Colonic mucosa (tissue), 4 donors: ENCODE data around the gene ZCCHC24. TPM values are rescaled to one million over a fixed set of nuclear protein-coding genes. Genes with fewer than 3 reads are reported as not detected.

Experiments used
- DNase-seq: peaks from one replicate; pipeline ENCODE4 v3.0.0-alpha.2; 2020
- H3K27ac ChIP-seq: fragments of 200-600 bp; one replicate; pipeline ENCODE4 v1.8.0; 2021
- H3K27me3 ChIP-seq: fragments of 200-600 bp; one replicate; pipeline ENCODE4 v1.8.0; 2021
- H3K36me3 ChIP-seq: fragments of 200-600 bp; one replicate; pipeline ENCODE4 v1.8.0; 2021
- H3K4me1 ChIP-seq: fragments of 200-600 bp; one replicate; pipeline ENCODE4 v1.8.0; 2021; ENCODE audit warnings: mild to moderate bottlenecking
- H3K4me3 ChIP-seq: fragments of 200-600 bp; one replicate; pipeline ENCODE4 v1.8.0; 2021
- H3K9ac ChIP-seq, 2 donors: one replicate each; pipeline ENCODE4 v1.7.0; 2013; ENCODE audit warnings: control low read depth in 2 of 2, low read depth in 2 of 2, low read length in 2 of 2
- H3K9me3 ChIP-seq: fragments of 200-600 bp; one replicate; pipeline ENCODE4 v1.8.0; 2021
- intact Hi-C: fragments of 100-400 bp; cut with DNase I; formaldehyde crosslinking; loops from one replicate; pipeline ENCODE4 v1.14.1; 2022
- total RNA-seq, 2 donors: library from RNA; stranded (reverse); fragmentation: NEBNext Ultra II Directional in 1 of 2; extraction: Animal tissue kit (Norgen Biotek cat#: 25700) in 1 of 2; gene quantifications; one replicate each; pipeline ENCODE4 v1.2.1, GENCODE V29; 2021
- TF ChIP-seq, protein P1 (sequence below): fragments of 200-600 bp; IDR thresholded peaks from one replicate; pipeline ENCODE4 v1.8.0; 2022; ENCODE audit warnings: antibody characterized with exemption, mild to moderate bottlenecking
- donor health status: healthy.
- donor health status: DM: no; HTN: no; CAD: no.
- donor health status: DM: no; HTN: no; CAD: no.

The ZCCHC24 gene
- total RNA-seq, 2 donors from 2014 or later: 4.6 to 19.1 TPM

GRCh38 chr10:79393221-79393923, 52.1 kb downstream of the ZCCHC24 start:
- Histone ChIP-seq H3K4me3 (no peak overlapping the region), H3K27me3 (no peaks in the 10 kb centered on the region), H3K27ac (no peak overlapping the region), H3K36me3 (no peaks in the 10 kb centered on the region), H3K4me1 (peaks cover 3% of the 10 kb centered on the region), H3K9ac (no peak overlapping the region), H3K9me3 (no peaks in the 10 kb centered on the region)
- DNase-seq: no peak
- TF ChIP-seq, protein P1, sequence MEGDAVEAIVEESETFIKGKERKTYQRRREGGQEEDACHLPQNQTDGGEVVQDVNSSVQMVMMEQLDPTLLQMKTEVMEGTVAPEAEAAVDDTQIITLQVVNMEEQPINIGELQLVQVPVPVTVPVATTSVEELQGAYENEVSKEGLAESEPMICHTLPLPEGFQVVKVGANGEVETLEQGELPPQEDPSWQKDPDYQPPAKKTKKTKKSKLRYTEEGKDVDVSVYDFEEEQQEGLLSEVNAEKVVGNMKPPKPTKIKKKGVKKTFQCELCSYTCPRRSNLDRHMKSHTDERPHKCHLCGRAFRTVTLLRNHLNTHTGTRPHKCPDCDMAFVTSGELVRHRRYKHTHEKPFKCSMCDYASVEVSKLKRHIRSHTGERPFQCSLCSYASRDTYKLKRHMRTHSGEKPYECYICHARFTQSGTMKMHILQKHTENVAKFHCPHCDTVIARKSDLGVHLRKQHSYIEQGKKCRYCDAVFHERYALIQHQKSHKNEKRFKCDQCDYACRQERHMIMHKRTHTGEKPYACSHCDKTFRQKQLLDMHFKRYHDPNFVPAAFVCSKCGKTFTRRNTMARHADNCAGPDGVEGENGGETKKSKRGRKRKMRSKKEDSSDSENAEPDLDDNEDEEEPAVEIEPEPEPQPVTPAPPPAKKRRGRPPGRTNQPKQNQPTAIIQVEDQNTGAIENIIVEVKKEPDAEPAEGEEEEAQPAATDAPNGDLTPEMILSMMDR: no peak
- intact Hi-C loops: no loop called here

GRCh38 chr10:79392506-79393176, 52.8 kb downstream of the ZCCHC24 start:
- Histone ChIP-seq H3K27me3 (no peaks in the 10 kb centered on the region), H3K4me3 (no peak overlapping the region), H3K9me3 (no peaks in the 10 kb centered on the region), H3K36me3 (no peaks in the 10 kb centered on the region), H3K9ac (no peak overlapping the region), H3K4me1 (no peaks in the 10 kb centered on the region), H3K27ac (no peak overlapping the region)
- TF ChIP-seq, protein P1: no peak
- intact Hi-C loops: no loop called here
- DNase-seq: no peak

DNA sequence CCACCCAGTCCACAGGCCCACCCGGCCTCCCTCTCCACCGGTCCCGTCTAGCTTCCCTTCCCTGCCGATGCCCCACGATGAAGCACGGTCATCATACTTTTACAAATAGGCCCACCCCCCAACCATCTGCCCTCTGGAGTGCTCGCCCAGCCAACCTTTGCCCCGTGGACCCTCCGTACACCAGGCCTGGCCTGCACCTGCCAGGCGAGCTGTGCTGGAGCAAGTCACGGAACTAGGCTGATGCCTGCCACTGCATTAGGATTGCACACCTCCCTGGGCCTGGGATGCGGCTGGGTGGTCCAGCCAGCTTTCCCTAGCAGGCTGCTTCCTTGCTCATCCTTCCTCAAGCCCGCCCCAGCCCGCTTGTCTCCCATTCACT, 53.4 kb downstream of the ZCCHC24 start:
- Histone ChIP-seq H3K9ac (no peak overlapping the region), H3K9me3 (no peaks in the 10 kb centered on the region), H3K27ac (no peak overlapping the region), H3K4me3 (no peak overlapping the region), H3K27me3 (no peaks in the 10 kb centered on the region), H3K36me3 (no peaks in the 10 kb centered on the region), H3K4me1 (no peaks in the 10 kb centered on the region)
- DNase-seq: no peak
- intact Hi-C loops: no loop called here
- TF ChIP-seq, protein P1: no peak

DNA sequence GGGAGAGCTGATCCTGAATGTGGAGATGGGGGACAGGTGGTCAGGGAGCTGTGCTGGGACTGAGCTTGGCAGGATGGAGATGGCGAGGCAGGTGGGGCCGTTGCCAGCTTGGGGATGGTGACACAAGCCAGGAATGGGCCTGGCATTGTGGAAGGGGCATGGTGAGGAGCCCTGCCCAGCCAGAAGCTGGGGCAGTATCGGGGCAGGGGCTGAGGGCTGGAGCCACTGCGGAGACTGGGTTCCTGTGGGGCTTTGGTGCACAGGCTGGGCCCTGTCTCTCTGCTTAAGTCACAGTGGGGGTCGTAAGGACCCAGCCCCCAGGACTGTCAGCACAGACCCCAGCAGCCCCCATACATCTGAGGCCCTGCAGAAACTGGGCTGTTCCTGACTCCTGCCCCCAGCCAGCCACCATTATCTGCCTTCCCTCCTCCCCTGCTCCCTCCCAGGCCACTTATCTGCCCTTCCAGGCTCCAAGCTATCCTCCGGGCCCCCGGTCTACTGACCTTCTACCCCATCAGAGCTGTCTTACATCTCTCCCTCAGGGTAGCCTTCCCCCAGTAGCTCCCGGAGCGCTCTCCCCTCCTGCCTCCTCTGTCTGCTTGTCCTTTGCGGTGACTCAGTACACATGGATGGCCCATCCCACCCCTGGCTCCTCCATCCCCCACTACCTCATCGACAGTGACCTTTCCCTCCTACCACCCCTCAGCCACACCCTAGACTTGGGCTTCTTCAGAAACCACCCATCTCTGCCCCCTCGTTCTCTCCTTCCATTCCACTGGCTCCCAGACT, 54.0 kb downstream of the ZCCHC24 start:
- TF ChIP-seq, protein P1: no peak

GRCh38 chr10:79390551-79391229, 54.7 kb downstream of the ZCCHC24 start:
- Histone ChIP-seq H3K4me3 (no peak overlapping the region), H3K9me3 (no peaks in the 10 kb centered on the region), H3K4me1 (no peaks in the 10 kb centered on the region), H3K36me3 (no peaks in the 10 kb centered on the region), H3K9ac (no peak overlapping the region), H3K27ac (no peak overlapping the region), H3K27me3 (no peaks in the 10 kb centered on the region)
- intact Hi-C loops: no loop called here
- TF ChIP-seq, protein P1: no peak
- DNase-seq: peak; percentile 21

More for the DNA sequence above, 54.0 kb downstream of the ZCCHC24 start:
- intact Hi-C loops: no loop called here
- DNase-seq: peak; percentile 16
- Histone ChIP-seq H3K9ac (no peak overlapping the region), H3K4me1 (no peaks in the 10 kb centered on the region), H3K9me3 (no peaks in the 10 kb centered on the region), H3K36me3 (no peaks in the 10 kb centered on the region), H3K4me3 (no peak overlapping the region), H3K27ac (no peak overlapping the region), H3K27me3 (no peaks in the 10 kb centered on the region)
